ENCODE data around the gene P4HB. TPM values are rescaled to one million over a fixed set of nuclear protein-coding genes. Genes with fewer than 3 reads are reported as not detected.

Gene P4HB
- total and polyA plus RNA-seq, 10 of the 15 experiments (the other 5 are each of a cell fraction or from before 2014, with no cell fraction given) = 4.7 to 549 (median 361) TPM

DNA sequence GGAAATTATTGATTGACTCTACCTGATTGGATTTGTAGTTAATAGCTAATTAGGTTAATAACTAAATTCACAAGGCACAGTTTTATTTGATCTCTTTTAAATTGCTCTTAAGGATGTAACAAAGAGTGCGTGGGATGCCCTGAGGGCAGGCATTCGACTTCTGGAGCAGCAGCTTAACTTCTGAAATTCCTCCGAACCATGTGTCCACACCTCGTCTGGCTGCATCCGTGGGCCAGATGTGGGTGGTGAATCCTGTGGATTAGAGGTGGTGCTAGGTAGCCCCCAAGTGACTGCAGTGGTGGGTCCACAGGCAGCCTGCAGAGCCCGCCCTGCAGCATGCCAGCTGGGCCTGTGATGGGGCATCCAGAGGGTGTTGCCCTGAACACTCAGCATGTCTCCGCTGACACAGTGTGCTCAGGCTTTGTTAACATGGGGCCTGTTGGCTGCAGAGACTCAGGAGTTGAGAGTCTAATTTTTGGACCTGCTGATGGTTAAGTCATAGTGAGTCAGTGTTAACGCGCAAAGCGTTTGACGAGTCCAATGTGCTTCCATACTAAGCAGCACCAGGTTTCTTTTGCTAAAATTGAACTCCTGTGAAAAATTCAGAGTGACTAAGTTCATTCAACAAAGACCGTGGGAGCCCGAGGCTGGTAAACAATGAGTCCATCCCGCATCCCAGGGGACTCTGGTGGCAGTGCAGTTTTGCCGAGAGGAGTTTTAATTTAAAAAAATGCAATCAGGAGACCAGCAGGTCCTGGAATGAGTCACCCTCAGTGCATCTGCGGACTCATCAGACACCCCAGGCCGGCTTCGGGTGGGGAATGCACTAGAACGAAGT, 37.9 kb upstream of the P4HB start:
- Histone ChIP-seq H3K9ac (ENCODE audit: control insufficient read depth, insufficient read depth, low read length) (no peak overlapping the region), H4K20me1 (ENCODE audit: control insufficient read depth, insufficient read depth) (no peaks in the 10 kb centered on the region), H3K4me2 (ENCODE audit: control insufficient read depth, insufficient read depth) (no peak overlapping the region), H3K27ac (ENCODE audit: control insufficient read depth, insufficient read depth) (no peak overlapping the region), H3K79me2 (ENCODE audit: control insufficient read depth, insufficient read depth, low read length) (peaks cover 7% of the 10 kb centered on the region), H3K4me3 (no peak overlapping the region), H3K27me3 (replicated peaks in 1 of 2; ENCODE audit: control insufficient read depth in 2 of 2, insufficient read depth in 2 of 2, low read length in 1 of 2) (no peaks in the 10 kb centered on the region; a peak in 1 of 4 replicates), H3K36me3 (ENCODE audit: control insufficient read depth in 2 of 2, insufficient read depth in 2 of 2, low read length in 1 of 2) (peaks cover 3 to 14% of the 10 kb centered on the region in 2 experiments; a peak in 3 of 4 replicates), H2AFZ (ENCODE audit: control insufficient read depth, low read depth, low read length) (no peak overlapping the region), H3K9me3 (replicated peaks; ENCODE audit: control insufficient read depth, insufficient read depth, low read length) (no peaks in the 10 kb centered on the region), H3K4me1 (ENCODE audit: control insufficient read depth, insufficient read depth, low read length) (peaks cover 11% of the 10 kb centered on the region)
- ChIA-PET SMC1A (ENCODE audit: uncharacterized antibody, unreplicated experiment) (no interaction called here), CTCF (no interaction called here), RAD21 (ENCODE audit: unreplicated experiment) (no interaction called here), POLR2A (no interaction called here)
- no peak for ATAC-seq
- TF ChIP-seq CHD2 (IDR thresholded peaks at IDR 0.05; ENCODE audit: borderline replicate concordance, low read depth, low read length) (no peak), SIX5 (IDR thresholded peaks at IDR 0.05; ENCODE audit: low read depth, low read length, severe bottlenecking) (no peak), KAT2A (conservative IDR thresholded peaks at IDR 0.05; ENCODE audit: control insufficient read depth, low read depth, low read length) (no peak), CREM (IDR thresholded peaks at IDR 0.05; ENCODE audit: low read depth) (no peak), HDAC2 (IDR thresholded peaks at IDR 0.05) (no peak), SMAD1 (IDR thresholded peaks at IDR 0.05; ENCODE audit: low read depth, partially characterized antibody) (no peak), SRF (IDR thresholded peaks at IDR 0.05; ENCODE audit: low read depth in 2 of 2, low read length in 2 of 2) (no peak), CBX5 (IDR thresholded peaks at IDR 0.05; ENCODE audit: low read depth) (no peak), GABPA (IDR thresholded peaks at IDR 0.05; ENCODE audit: low read depth) (no peak)
- TF ChIP-seq, protein P1, sequence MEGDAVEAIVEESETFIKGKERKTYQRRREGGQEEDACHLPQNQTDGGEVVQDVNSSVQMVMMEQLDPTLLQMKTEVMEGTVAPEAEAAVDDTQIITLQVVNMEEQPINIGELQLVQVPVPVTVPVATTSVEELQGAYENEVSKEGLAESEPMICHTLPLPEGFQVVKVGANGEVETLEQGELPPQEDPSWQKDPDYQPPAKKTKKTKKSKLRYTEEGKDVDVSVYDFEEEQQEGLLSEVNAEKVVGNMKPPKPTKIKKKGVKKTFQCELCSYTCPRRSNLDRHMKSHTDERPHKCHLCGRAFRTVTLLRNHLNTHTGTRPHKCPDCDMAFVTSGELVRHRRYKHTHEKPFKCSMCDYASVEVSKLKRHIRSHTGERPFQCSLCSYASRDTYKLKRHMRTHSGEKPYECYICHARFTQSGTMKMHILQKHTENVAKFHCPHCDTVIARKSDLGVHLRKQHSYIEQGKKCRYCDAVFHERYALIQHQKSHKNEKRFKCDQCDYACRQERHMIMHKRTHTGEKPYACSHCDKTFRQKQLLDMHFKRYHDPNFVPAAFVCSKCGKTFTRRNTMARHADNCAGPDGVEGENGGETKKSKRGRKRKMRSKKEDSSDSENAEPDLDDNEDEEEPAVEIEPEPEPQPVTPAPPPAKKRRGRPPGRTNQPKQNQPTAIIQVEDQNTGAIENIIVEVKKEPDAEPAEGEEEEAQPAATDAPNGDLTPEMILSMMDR (IDR thresholded peaks at IDR 0.05 in 2 of 3, conservative IDR thresholded peaks at IDR 0.05 in 1 of 3; ENCODE audit: control insufficient read depth in 2 of 3, extremely low read depth in 1 of 3, insufficient read depth in 1 of 3, low read depth in 3 of 3, low read length in 3 of 3) = no peak
- TF ChIP-seq, protein P2, sequence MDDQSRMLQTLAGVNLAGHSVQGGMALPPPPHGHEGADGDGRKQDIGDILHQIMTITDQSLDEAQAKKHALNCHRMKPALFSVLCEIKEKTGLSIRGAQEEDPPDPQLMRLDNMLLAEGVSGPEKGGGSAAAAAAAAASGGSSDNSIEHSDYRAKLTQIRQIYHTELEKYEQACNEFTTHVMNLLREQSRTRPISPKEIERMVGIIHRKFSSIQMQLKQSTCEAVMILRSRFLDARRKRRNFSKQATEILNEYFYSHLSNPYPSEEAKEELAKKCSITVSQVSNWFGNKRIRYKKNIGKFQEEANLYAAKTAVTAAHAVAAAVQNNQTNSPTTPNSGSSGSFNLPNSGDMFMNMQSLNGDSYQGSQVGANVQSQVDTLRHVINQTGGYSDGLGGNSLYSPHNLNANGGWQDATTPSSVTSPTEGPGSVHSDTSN (IDR thresholded peaks at IDR 0.05; ENCODE audit: insufficient replicate concordance, low read depth, low read length) = no peak
- TF ChIP-seq, protein P3, sequence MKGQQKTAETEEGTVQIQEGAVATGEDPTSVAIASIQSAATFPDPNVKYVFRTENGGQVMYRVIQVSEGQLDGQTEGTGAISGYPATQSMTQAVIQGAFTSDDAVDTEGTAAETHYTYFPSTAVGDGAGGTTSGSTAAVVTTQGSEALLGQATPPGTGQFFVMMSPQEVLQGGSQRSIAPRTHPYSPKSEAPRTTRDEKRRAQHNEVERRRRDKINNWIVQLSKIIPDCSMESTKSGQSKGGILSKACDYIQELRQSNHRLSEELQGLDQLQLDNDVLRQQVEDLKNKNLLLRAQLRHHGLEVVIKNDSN (IDR thresholded peaks at IDR 0.05; ENCODE audit: borderline replicate concordance, extremely low read length, insufficient read depth, low read depth, low read length) = no peak
- BruUV-seq (replicated peaks) = TSS peak; percentile 10
- no peak for DNase-seq (ENCODE audit: low read depth, low spot score)
- 94% methylated on average over 19 of the region's 19 CpGs for WGBS (ENCODE audit: insufficient coverage, insufficient replicate concordance, low lambda C conversion rate, missing lambda C conversion rate)
- no peak for FAIRE-seq
- in situ Hi-C loops (cut with MboI) = no loop called here
- intact Hi-C loops (cut with micrococcal nuclease; ENCODE audit: unreplicated experiment) = no loop called here
